Activated T-cell treated with anti-CD3 and anti-CD28 coated beads, Interleukin-2, amount 50 U/mL, for 4 hours (primary cell): ENCODE data around the gene WNT7B. TPM values are rescaled to one million over a fixed set of nuclear protein-coding genes. Genes with fewer than 3 reads are reported as not detected.

Experiments
- ATAC-seq, 2 donors: fragments of 200-7000 bp; cut with Tn5 transposase; one replicate each; pipeline ENCODE4 v1.10.0; 2021
- DNase-seq: peaks from one replicate; pipeline ENCODE4 v3.0.0-alpha.2; 2020
- H3K27me3 Mint-ChIP-seq: one replicate; pipeline ENCODE4 v1.8.0; 2021; ENCODE audit warnings: low read depth, mixed read lengths
- H3K36me3 Mint-ChIP-seq: one replicate; pipeline ENCODE4 v1.8.0; 2022; ENCODE audit warnings: mixed read lengths; ENCODE audit not compliant: insufficient read depth
- H3K4me1 Mint-ChIP-seq: one replicate; pipeline ENCODE4 v1.8.0; 2021; ENCODE audit warnings: low read depth, mixed read lengths
- H3K4me3 Mint-ChIP-seq: one replicate; pipeline ENCODE4 v1.8.0; 2021; ENCODE audit warnings: mild to moderate bottlenecking, moderate library complexity, mixed read lengths
- H3K9me3 Mint-ChIP-seq: one replicate; pipeline ENCODE4 v1.8.0; 2021; ENCODE audit warnings: mixed read lengths
- total RNA-seq, 3 donors: library from RNA; stranded (reverse); gene quantifications; one replicate each; pipeline ENCODE4 v1.2.1, GENCODE V29; 2021

WNT7B gene
- total RNA-seq, 3 donors from 2014 or later, result 0.05 TPM; not detected in 2

- Mint-ChIP-seq H3K27me3 (peaks cover 43% of the 10 kb centered on the region), H3K36me3 (no peaks in the 10 kb centered on the region), H3K4me1 (no peaks in the 10 kb centered on the region), H3K4me3 (no peak overlapping the region), H3K9me3 (no peaks in the 10 kb centered on the region)
- DNase-seq, result no peak
- ATAC-seq, result no peak
Observed at GRCh38 chr22:45965563-45965962, 11.4 kb downstream of the WNT7B start.

GRCh38 chr22:45964926-45965527 lies 11.9 kb downstream of the WNT7B start:
- no peaks in the 10 kb centered on the region for H3K4me1 Mint-ChIP-seq
- H3K9me3 Mint-ChIP-seq, result no peaks in the 10 kb centered on the region
- H3K4me3 Mint-ChIP-seq, result no peak overlapping the region
- DNase-seq (no peak), ATAC-seq (no peak)
- H3K27me3 Mint-ChIP-seq, result peaks cover 41% of the 10 kb centered on the region
- no peaks in the 10 kb centered on the region for H3K36me3 Mint-ChIP-seq

GRCh38 chr22:45964372-45964771 lies 12.6 kb downstream of the WNT7B start:
- H3K4me3 Mint-ChIP-seq, result no peak overlapping the region
- no peaks in the 10 kb centered on the region for H3K4me1 Mint-ChIP-seq
- H3K9me3 Mint-ChIP-seq, result no peaks in the 10 kb centered on the region
- H3K36me3 Mint-ChIP-seq, result no peaks in the 10 kb centered on the region
- peaks cover 35% of the 10 kb centered on the region for H3K27me3 Mint-ChIP-seq
- ATAC-seq (no peak), DNase-seq (no peak)

- DNase-seq (no peak), ATAC-seq (no peak)
- Mint-ChIP-seq H3K9me3 (no peaks in the 10 kb centered on the region), H3K4me1 (no peaks in the 10 kb centered on the region), H3K4me3 (no peak overlapping the region), H3K36me3 (no peaks in the 10 kb centered on the region), H3K27me3 (peaks cover 30% of the 10 kb centered on the region)
Observed at GRCh38 chr22:45963821-45964220, 13.1 kb downstream of the WNT7B start.

GRCh38 chr22:45962756-45963324 lies 14.1 kb downstream of the WNT7B start:
- Mint-ChIP-seq H3K4me1 (no peaks in the 10 kb centered on the region), H3K9me3 (no peaks in the 10 kb centered on the region), H3K27me3 (peaks cover 20% of the 10 kb centered on the region), H3K4me3 (no peak overlapping the region), H3K36me3 (no peaks in the 10 kb centered on the region)
- ATAC-seq, result no peak
- DNase-seq, result no peak

GRCh38 chr22:45962434-45962718 lies 14.6 kb downstream of the WNT7B start:
- no peak for DNase-seq
- Mint-ChIP-seq H3K27me3 (peaks cover 19% of the 10 kb centered on the region), H3K4me3 (no peak overlapping the region), H3K36me3 (no peaks in the 10 kb centered on the region), H3K9me3 (no peaks in the 10 kb centered on the region), H3K4me1 (no peaks in the 10 kb centered on the region)
- no peak for ATAC-seq

GRCh38 chr22:45961679-45962433 lies 15.1 kb downstream of the WNT7B start:
- Mint-ChIP-seq H3K4me3 (no peak overlapping the region), H3K9me3 (no peaks in the 10 kb centered on the region), H3K4me1 (no peaks in the 10 kb centered on the region), H3K36me3 (no peaks in the 10 kb centered on the region), H3K27me3 (peaks cover 19% of the 10 kb centered on the region)
- ATAC-seq (no peak), DNase-seq (no peak)

GRCh38 chr22:45960477-45961386 lies 16.2 kb downstream of the WNT7B start:
- Mint-ChIP-seq H3K9me3 (no peaks in the 10 kb centered on the region), H3K27me3 (peaks cover 11% of the 10 kb centered on the region), H3K4me3 (no peak overlapping the region)

GRCh38 chr22:45959719-45960476 lies 17.1 kb downstream of the WNT7B start:
- DNase-seq, result no peak
- ATAC-seq, result no peak
- H3K4me1 Mint-ChIP-seq, result no peaks in the 10 kb centered on the region
- H3K4me3 Mint-ChIP-seq, result no peak overlapping the region
- H3K9me3 Mint-ChIP-seq, result no peaks in the 10 kb centered on the region
- no peaks in the 10 kb centered on the region for H3K36me3 Mint-ChIP-seq
- peaks cover 7% of the 10 kb centered on the region for H3K27me3 Mint-ChIP-seq

More at GRCh38 chr22:45960477-45961386, 16.2 kb downstream of the WNT7B start:
- DNase-seq, result no peak
- Mint-ChIP-seq H3K36me3 (no peaks in the 10 kb centered on the region), H3K4me1 (no peaks in the 10 kb centered on the region)
- no peak for ATAC-seq

GRCh38 chr22:45958971-45959370 lies 18.0 kb downstream of the WNT7B start:
- no peak overlapping the region for H3K4me3 Mint-ChIP-seq
- H3K36me3 Mint-ChIP-seq, result no peaks in the 10 kb centered on the region
- DNase-seq (no peak), ATAC-seq (no peak)
- peaks cover 7% of the 10 kb centered on the region for H3K27me3 Mint-ChIP-seq
- no peaks in the 10 kb centered on the region for H3K9me3 Mint-ChIP-seq
- H3K4me1 Mint-ChIP-seq, result no peaks in the 10 kb centered on the region

GRCh38 chr22:45957826-45958225 lies 19.1 kb downstream of the WNT7B start:
- Mint-ChIP-seq H3K27me3 (peaks cover 17% of the 10 kb centered on the region), H3K36me3 (no peaks in the 10 kb centered on the region), H3K4me3 (no peak overlapping the region), H3K9me3 (no peaks in the 10 kb centered on the region), H3K4me1 (no peaks in the 10 kb centered on the region)
- ATAC-seq, result no peak
- DNase-seq, result no peak

- Mint-ChIP-seq H3K9me3 (no peaks in the 10 kb centered on the region), H3K4me3 (no peak overlapping the region), H3K27me3 (peaks cover 20% of the 10 kb centered on the region), H3K36me3 (no peaks in the 10 kb centered on the region), H3K4me1 (peaks cover 2% of the 10 kb centered on the region)
- no peak for DNase-seq
- no peak for ATAC-seq
Observed at GRCh38 chr22:45953178-45953577, 23.8 kb downstream of the WNT7B start.

- Mint-ChIP-seq H3K27me3 (peaks cover 22% of the 10 kb centered on the region), H3K9me3 (no peaks in the 10 kb centered on the region), H3K4me1 (peaks cover 2% of the 10 kb centered on the region), H3K4me3 (no peak overlapping the region), H3K36me3 (no peaks in the 10 kb centered on the region)
- no peak for DNase-seq
- ATAC-seq, result no peak
Observed at GRCh38 chr22:45952553-45952952, 24.4 kb downstream of the WNT7B start.

- H3K4me3 Mint-ChIP-seq, result no peak overlapping the region
- H3K27me3 Mint-ChIP-seq, result peaks cover 26% of the 10 kb centered on the region
- peaks cover 3% of the 10 kb centered on the region for H3K4me1 Mint-ChIP-seq
- DNase-seq, result no peak
- no peaks in the 10 kb centered on the region for H3K9me3 Mint-ChIP-seq
- H3K36me3 Mint-ChIP-seq, result no peaks in the 10 kb centered on the region
- no peak for ATAC-seq
Observed at GRCh38 chr22:45952151-45952550, 24.8 kb downstream of the WNT7B start.
